Thoracic aorta (tissue), 2 donors: Measurements from ENCODE around the gene CFAP99. TPM values are rescaled to one million over a fixed set of nuclear protein-coding genes. Genes with fewer than 3 reads are reported as not detected.

ENCODE experiments used
- ATAC-seq: fragments of 150-250 bp; one replicate; pipeline ENCODE4 v1.8.0; 2017; ENCODE audit warnings: low read depth; ENCODE audit not compliant: insufficient number of reproducible peaks, low FRiP score
- DNase-seq: peaks from one replicate; pipeline ENCODE4 v3.0.0-alpha.2; 2020; ENCODE audit warnings: low spot score
- H3K27ac ChIP-seq, 2 donors: fragments of 200-600 bp; sonication (generic); 1 replicate in 1 of 2; 2 replicates in 1 of 2; pipeline ENCODE4 v1.5.1; 2016; ENCODE audit warnings: mild to moderate bottlenecking in 2 of 2, moderate library complexity in 2 of 2
- H3K27me3 ChIP-seq: fragments of 200-600 bp; sonication (generic); replicated peaks from 2 replicates; pipeline ENCODE4 v1.6.0; 2016; ENCODE audit warnings: mild to moderate bottlenecking; ENCODE audit not compliant: insufficient read depth
- H3K36me3 ChIP-seq: fragments of 200-600 bp; sonication (generic); one replicate; pipeline ENCODE4 v1.5.1; 2016
- H3K4me1 ChIP-seq, 2 donors: fragments of 200-600 bp; sonication (generic); 1 replicate in 1 of 2; 2 replicates in 1 of 2; pipeline versions ENCODE4 v1.5.1 to v1.6.0; 2016; ENCODE audit warnings: low read depth in 2 of 2, mild to moderate bottlenecking in 1 of 2; ENCODE audit not compliant: control insufficient read depth in 1 of 2
- H3K4me3 ChIP-seq: fragments of 200-600 bp; sonication (generic); 2 replicates; pipeline ENCODE4 v1.5.1; 2016; ENCODE audit warnings: mild to moderate bottlenecking
- H3K9me3 ChIP-seq: fragments of 200-600 bp; sonication (generic); 2 replicates; pipeline ENCODE4 v1.5.1; 2016
- total RNA-seq, 2 donors: library from RNA; depleted of rRNA; stranded (reverse); fragments of >200 nt; gene quantifications; one replicate each; pipeline versions ENCODE4 v1.1.0 to v1.2.3, GENCODE V29; 2016
- TF ChIP-seq, protein P1 (sequence below): fragments of 200-600 bp; sonication (generic); IDR thresholded peaks from one replicate; pipeline ENCODE4 v1.5.1; 2019; ENCODE audit warnings: antibody characterized with exemption

Gene CFAP99
- total RNA-seq, 2 donors from 2014 or later: not detected

DNA sequence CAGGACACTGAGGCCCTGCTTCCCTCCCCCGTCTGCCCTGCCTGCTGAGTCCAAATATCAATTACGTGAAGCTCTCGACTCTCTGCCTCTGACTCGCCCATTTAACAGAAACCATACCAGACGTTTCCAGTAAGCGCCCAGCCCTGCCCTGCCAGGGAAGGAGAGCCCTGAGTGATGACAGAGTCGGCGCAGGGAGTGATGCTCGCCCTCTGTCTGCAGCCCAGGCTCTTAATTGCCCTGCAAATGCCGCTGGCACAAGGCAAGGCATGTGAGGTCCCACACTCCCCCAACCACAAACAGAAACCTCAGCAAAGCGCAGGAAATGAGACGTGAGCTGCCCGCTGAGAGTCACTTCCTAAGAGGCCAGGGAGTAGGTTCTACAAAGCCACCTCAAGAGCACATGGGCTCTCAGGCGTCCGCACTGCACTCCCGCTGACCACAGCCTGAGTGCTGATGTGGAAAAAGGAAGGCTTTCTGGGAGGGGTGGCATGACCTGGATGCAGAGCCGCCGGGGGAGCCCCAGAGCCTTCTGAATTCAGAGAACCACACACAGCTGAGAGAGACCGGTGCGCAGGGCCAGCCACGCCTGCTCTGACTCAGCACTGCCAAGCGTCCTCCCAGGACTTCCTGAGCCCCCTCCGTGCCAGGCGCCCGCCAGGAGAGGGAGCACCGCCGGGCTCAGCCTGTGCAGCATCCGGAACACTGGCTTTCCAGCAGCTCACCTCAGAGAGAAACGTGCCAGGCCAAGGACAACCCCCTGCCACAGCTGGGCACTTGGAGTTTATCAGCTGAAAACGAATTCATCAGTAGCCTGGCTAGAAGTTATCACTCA is 5.7 kb upstream of the CFAP99 start:
- peak overlapping the region; percentile 28 to 56 for H3K27ac ChIP-seq
- no peaks in the 10 kb centered on the region for H3K36me3 ChIP-seq
- peak overlapping the region; percentile 68 for H3K4me3 ChIP-seq
- ATAC-seq (peak; percentile 62), DNase-seq (peak; percentile 55)
- no peaks in the 10 kb centered on the region for H3K9me3 ChIP-seq
- H3K27me3 ChIP-seq: no peaks in the 10 kb centered on the region
- TF ChIP-seq, protein P1, sequence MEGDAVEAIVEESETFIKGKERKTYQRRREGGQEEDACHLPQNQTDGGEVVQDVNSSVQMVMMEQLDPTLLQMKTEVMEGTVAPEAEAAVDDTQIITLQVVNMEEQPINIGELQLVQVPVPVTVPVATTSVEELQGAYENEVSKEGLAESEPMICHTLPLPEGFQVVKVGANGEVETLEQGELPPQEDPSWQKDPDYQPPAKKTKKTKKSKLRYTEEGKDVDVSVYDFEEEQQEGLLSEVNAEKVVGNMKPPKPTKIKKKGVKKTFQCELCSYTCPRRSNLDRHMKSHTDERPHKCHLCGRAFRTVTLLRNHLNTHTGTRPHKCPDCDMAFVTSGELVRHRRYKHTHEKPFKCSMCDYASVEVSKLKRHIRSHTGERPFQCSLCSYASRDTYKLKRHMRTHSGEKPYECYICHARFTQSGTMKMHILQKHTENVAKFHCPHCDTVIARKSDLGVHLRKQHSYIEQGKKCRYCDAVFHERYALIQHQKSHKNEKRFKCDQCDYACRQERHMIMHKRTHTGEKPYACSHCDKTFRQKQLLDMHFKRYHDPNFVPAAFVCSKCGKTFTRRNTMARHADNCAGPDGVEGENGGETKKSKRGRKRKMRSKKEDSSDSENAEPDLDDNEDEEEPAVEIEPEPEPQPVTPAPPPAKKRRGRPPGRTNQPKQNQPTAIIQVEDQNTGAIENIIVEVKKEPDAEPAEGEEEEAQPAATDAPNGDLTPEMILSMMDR: peak; percentile 42
- peaks cover 23 to 43% of the 10 kb centered on the region in 2 donors for H3K4me1 ChIP-seq

DNA sequence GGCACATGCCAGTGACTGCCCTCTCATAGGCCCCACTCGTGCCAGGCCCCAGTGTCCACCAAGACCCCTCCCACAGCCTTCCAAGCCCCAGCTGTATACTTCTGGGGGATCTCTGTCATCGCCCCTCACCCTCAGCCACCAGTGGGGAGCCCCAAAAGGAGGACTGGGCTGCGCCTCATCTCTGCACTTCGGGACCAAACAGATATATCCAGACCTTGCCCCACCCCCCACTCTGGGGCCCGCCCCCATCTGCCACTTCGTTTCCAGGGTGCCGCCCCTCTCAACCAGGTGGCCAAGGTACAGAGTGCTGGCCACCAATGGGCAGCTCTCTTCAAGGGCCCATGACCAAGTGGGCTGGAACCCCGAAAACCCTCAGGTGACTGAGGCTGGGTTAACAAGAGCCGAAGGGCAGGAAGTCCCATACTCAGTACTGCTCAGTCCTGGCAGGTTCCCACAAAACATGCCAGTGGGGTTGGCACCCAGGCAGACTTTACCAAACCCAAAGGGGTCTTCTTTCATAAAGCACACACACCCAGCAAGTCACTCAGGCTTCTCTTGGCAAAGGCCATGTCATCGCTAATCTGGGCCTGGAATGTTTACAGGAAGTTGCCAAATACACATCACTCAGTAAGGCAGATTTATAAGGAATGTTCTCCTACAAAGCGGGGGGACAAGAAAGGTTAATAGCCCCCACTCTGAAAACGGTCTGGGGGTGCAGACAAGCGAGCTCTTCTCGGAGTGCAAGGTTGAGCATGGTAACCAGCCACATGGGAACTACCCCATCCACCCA is 4.7 kb upstream of the CFAP99 start:
- Histone ChIP-seq H3K27ac (peak overlapping the region; percentile 28 to 56), H3K27me3 (no peaks in the 10 kb centered on the region), H3K9me3 (no peaks in the 10 kb centered on the region), H3K4me3 (peak overlapping the region; percentile 68), H3K36me3 (no peaks in the 10 kb centered on the region), H3K4me1 (peaks cover 24 to 46% of the 10 kb centered on the region in 2 donors)
- TF ChIP-seq, protein P1: no peak
- no peak for DNase-seq
- ATAC-seq: no peak

DNA sequence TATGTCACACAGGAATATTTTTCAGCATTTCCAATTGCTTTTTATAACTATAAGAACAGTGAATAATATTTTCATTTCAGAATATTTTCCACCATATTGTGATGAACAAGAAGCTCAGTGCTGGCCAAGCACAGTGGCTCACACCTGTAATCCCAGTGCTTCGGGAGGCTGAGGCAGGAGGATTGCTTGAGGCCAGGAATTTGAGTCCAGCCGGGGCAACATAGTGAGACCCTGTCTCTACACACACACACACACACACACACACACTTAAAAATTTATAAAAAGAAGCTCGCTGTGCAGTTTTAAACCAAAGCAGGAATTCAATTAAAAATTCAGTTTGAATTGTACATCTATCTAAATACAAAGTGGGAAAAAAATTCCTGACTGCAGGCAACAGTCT is 3.5 kb upstream of the CFAP99 start:
- no peak for DNase-seq
- H3K9me3 ChIP-seq: no peaks in the 10 kb centered on the region
- H3K36me3 ChIP-seq: no peaks in the 10 kb centered on the region
- no peak overlapping the region for H3K4me3 ChIP-seq
- H3K27ac ChIP-seq: no peak overlapping the region
- H3K4me1 ChIP-seq: peaks cover 28 to 53% of the 10 kb centered on the region in 2 donors
- TF ChIP-seq, protein P1: no peak
- no peaks in the 10 kb centered on the region for H3K27me3 ChIP-seq
- no peak for ATAC-seq

DNA sequence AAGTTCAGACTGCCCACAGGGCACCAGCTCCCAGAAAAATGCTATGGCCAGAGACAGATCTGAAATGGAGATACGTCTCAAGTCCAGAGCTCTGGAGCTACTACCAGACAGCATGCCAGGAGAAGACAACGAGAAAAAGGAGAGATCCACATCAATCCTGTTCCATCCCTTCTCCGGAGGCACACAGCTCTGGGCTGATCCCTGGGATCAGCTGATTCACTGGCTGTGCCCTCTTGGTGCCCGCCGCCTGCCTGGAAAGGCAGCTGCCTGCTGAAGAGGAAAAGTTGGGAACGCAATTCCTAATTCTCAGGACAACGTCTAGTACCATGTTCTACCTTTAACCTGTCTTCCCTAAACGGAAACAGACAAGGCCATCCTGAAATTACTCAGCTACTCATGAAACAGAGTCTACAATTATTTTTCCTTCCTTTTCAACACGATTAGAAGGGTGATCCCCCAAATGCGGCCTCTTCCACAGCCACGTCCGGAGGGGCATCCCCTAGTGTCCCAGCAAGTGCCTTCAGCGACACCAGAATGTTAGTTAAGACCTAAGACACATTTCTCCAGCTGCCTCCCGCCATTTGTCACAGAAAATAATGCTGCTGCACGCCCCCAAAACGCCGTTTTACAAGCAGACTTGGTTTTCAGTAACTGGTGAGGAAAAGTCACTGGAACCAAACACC is 2.7 kb upstream of the CFAP99 start:
- TF ChIP-seq, protein P1: no peak
- no peak for DNase-seq
- H3K9me3 ChIP-seq: no peaks in the 10 kb centered on the region
- no peak for ATAC-seq
- H3K36me3 ChIP-seq: no peaks in the 10 kb centered on the region
- no peaks in the 10 kb centered on the region for H3K27me3 ChIP-seq
- no peak overlapping the region for H3K27ac ChIP-seq
- H3K4me1 ChIP-seq: peaks cover 28 to 53% of the 10 kb centered on the region in 2 donors
- H3K4me3 ChIP-seq: peak overlapping the region; percentile 84
